HG02623 (cell line): ENCODE results near the gene TBC1D1.

ENCODE experiments used
- ATAC-seq: cut with Tn5 transposase; IDR thresholded peaks from one replicate; pipeline ENCODE4 v1.9.1; 2021; ENCODE audit warnings: moderate library complexity; ENCODE audit not compliant: unreplicated experiment

Gene TBC1D1

GRCh38 chr4:38119668-38120385 lies 228.9 kb downstream of the TBC1D1 start:
- no peak for ATAC-seq

- ATAC-seq, result no peak
Measured at GRCh38 chr4:38120772-38121171, 229.9 kb downstream of the TBC1D1 start.

GRCh38 chr4:38122060-38122459 lies 231.2 kb downstream of the TBC1D1 start:
- ATAC-seq, result no peak

- no peak for ATAC-seq
Measured at GRCh38 chr4:38123555-38123954, 232.7 kb downstream of the TBC1D1 start.

GRCh38 chr4:38124961-38125360 lies 234.1 kb downstream of the TBC1D1 start:
- ATAC-seq, result no peak

- ATAC-seq, result no peak
Measured at GRCh38 chr4:38125816-38126215, 234.9 kb downstream of the TBC1D1 start.

GRCh38 chr4:38128478-38129459 lies 237.9 kb downstream of the TBC1D1 start:
- ATAC-seq, result peak; percentile 51

- ATAC-seq, result no peak
Measured at GRCh38 chr4:38129460-38130227, 238.8 kb downstream of the TBC1D1 start.

- no peak for ATAC-seq
Measured at GRCh38 chr4:38130884-38131283, 240.0 kb downstream of the TBC1D1 start.

GRCh38 chr4:38131371-38132091 lies 240.6 kb downstream of the TBC1D1 start:
- ATAC-seq, result no peak

GRCh38 chr4:38132107-38132673 lies 241.3 kb downstream of the TBC1D1 start:
- peak; percentile 59 for ATAC-seq

GRCh38 chr4:38132843-38133662 lies 242.2 kb downstream of the TBC1D1 start:
- ATAC-seq, result no peak

GRCh38 chr4:38133711-38134480 lies 243.0 kb downstream of the TBC1D1 start:
- no peak for ATAC-seq

- ATAC-seq, result no peak
Measured at GRCh38 chr4:38135201-38135600, 244.3 kb downstream of the TBC1D1 start.

GRCh38 chr4:38136604-38137003 lies 245.7 kb downstream of the TBC1D1 start:
- ATAC-seq, result no peak

GRCh38 chr4:38137080-38137479 lies 246.2 kb downstream of the TBC1D1 start:
- no peak for ATAC-seq

GRCh38 chr4:38138363-38138762 lies 247.5 kb downstream of the TBC1D1 start:
- no peak for ATAC-seq

- ATAC-seq, result no peak
Measured at GRCh38 chr4:38139187-38139586, 248.3 kb downstream of the TBC1D1 start.
